ENCODE measurements around the gene TMEM204.

TMEM204 gene

DNA sequence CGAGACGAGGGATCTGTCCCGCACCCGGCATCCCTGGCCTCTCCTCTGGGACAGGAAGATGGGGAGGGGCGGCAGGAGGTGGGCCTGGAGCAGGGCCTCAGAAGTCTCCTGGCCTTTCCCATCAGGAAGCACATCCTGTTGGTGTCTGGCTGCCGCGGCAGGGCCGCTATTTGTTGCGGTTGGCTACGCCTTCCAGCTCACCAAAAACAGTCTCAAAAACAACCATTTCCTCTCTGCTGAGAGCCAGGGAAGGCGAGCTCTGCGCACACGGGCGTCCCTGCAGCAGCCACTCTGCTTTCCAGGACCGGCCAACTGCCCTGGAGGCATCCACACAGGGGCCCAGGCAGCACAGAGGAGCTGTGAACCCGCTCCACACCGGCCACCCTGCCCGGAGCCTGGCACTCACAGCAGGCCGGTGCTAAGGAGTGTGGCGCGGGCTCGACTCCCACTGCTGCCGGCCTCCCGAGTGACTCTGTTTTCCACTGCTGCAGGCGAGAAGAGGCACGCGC is at the start of gene TMEM204:
Gene TMEM204, plus strand, starts transcription at position 224 of the 509 bp plus-strand sequence. CDS start 610 bp downstream, outside the sequence.
- in situ Hi-C loops (cut with HindIII; ENCODE audit: low sequenced_read_pairs), result no loop called here

DNA sequence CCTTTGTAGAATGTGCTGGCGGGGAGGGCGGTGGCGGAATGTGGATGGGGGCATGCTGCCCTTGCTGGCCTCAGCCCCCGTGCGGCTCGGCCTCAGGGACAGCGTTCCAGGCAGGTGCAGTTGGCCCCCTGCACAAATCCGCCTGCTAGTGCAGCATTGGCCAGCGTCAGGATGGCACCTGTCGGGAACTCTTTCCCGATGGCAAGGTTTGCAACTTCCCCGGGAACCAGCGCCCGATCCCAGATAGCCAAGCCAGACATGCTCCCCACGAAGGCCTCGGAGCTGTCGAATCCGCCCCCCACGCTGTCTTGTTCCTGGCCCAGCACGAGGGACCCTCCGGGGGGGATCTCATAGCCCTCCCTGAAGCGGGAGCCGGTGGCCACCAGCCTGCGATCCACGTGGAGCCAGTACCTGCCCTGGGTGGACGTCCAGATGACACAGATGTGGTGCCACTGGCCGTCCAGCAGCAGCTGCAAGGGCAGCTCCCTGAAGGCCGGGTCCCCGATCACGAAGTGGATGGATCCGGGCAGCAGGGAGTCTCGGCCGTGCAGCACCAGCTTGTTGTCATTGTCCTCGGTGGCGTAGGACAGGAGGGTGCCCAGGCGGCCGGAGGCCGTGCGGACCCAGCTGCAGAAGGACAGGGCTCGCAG is 47.5 kb upstream of the TMEM204 start:
- in situ Hi-C loops (cut with HindIII; ENCODE audit: low sequenced_read_pairs), result no loop called here

DNA sequence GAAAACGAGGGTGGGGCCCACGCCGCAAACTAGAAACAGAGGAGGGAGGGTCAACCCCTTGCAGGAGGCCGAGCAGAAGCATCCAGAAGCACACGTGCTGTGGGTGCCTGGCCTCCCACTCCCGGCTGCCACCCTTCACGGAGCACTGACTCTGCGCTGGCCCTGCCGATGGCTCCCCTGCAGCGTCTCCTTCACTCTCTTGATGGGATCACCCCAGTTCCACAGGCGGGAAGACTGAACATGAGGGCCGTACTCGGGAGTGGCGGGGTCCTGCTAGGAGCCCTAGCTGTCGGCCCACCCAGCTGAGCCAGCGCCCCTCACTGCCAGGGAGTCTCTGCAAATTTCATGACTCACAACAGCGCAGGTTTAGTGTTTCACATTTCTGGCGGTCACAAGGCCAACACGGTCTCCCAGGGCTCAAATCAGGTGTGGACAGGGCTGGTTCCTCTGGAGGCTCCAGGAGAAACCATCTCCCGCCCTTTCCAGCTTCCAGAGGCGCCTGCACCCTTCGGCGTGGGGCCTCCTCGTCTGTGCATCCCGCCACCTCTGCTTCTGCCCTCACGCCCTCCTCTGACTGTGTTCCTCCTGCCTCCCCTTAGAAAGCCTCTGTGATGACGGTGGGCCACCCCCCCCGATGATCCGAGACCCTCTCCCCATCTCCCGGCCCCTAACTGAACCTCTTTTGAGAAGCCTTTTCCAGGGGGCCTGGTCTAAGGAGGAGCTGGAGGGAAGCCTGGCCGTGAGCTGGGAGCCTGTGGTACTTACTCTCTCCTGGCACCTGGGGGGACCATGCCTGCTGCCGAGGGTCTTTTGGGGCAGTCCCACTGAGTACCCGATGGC is 46.7 kb upstream of the TMEM204 start:
- in situ Hi-C loops (cut with HindIII; ENCODE audit: low sequenced_read_pairs), result no loop called here

DNA sequence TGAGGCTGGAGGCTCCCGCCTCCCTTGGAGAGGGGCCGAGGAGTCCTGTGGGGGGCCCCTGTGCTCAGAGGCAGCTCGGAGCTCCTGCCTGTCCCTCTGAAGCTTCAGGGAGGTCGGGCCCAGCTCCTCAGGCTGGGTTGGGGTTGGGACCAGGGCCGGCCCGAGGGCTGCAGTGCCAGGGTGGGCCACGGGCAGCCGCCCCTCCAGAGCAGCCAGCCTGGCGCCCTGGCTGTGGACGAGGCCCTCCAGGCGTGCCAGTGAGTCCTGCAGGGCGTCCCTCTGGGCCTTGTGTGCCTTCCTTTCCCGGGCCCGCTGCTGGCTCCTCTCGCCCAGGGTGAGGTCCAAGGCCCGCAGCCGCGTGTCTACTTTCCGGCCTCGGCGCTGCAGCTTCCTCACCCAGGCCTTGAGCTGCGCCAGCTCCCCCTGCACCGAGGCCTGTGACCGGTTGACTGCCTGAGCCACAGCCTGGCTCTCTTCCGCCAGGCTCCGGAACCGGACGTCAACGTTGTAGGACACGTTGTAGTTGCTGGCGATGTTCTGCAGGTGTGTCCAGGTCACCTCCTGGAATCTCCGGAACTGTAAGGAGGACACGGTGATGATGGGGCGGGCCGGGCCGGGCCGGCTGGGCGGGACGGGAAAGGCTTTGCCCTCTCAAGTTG is 45.9 kb upstream of the TMEM204 start:
- in situ Hi-C loops (cut with HindIII; ENCODE audit: low sequenced_read_pairs), result no loop called here

DNA sequence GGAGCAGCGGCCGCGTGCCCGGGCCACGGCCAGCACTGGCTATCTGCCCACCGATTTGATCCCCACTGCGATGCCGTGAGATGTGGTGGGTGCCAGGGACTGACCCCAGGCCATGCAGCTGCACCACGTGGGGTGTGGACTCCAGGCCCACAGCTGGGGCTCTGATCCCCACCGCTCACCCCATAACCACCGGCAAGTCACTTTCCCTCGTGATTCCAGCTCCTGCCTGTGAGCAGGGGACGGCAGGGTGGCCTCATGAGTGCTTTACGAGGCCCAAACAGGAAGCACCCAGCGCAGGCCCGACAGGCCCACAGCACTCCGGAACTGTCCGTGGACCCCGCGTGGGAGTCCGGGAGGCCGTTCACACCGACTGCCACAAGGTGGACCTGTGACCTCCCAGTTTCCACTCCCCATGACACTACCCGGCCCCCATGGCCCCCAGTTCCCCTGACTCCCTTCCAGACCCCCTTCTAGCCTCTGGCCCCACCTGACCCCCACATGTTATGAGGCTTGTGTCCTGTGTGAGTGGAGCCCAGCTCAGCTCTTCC is 45.3 kb upstream of the TMEM204 start:
- in situ Hi-C loops (cut with HindIII; ENCODE audit: low sequenced_read_pairs), result no loop called here

DNA sequence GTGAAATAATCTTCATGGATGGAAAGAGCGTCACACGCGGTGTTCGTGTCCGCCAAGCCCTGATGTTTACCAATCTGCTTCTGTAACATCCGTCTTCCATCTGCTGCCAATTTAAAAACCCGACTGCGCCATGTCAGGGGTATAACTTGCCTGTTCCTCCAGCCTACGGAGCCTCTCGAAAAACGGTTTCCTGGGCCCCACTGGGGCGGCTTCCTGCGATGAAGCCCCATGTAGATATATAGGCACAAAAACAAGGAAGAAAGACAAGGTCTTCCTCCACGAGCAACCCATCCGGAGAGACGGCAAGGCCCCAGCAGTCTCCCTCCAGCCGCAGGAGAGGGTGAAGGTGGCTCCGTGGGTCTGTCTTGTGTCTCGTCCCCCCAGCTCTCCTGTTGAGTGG is 44.8 kb upstream of the TMEM204 start, which contains the start of gene PTX4:
Gene PTX4, minus strand, starts transcription at position 326 of the 400 bp plus-strand sequence. Its CDS starts 35 bp downstream, at position 291.
- in situ Hi-C loops (cut with HindIII; ENCODE audit: low sequenced_read_pairs), result no loop called here

DNA sequence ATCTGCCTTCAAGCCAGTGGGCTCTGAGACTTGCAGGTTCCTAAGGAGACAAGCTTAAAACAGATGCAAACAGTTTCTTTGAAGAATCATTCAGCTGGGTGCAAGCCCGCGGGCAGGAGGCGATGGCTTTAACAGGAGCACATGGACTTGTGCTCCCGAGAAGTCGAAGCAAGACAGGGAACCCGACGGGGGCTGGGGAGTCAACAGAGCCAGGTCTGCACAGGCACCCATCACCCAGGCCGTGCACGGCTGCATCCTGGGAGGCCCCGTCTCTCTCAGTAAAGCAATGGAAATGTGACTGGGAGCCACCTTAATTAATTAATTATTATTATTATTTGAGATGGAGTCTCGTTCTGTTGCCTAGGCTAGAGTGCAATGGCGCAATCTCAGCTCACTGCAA is 44.4 kb upstream of the TMEM204 start:
- in situ Hi-C loops (cut with HindIII; ENCODE audit: low sequenced_read_pairs), result no loop called here

DNA sequence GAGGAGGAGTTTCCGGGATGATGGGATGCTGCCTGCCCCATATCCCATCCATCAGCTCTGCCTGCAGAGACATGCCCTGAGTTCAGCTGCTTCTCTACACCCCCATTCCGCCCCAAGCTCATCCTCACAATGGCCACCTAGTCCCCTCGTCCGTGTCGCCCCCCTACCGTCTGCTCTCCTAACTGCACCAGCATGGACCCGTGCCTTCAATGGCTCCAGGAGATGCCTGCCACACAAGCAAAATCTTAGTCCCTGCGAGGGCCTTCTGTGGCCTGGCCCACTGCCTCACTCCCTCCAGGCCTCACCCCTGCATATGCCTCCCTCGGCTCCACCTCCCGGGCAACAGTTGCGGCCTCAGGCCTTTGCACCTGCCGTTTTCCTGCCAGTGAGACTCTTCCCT is 42.1 kb upstream of the TMEM204 start:
- in situ Hi-C loops (cut with HindIII; ENCODE audit: low sequenced_read_pairs), result no loop called here

DNA sequence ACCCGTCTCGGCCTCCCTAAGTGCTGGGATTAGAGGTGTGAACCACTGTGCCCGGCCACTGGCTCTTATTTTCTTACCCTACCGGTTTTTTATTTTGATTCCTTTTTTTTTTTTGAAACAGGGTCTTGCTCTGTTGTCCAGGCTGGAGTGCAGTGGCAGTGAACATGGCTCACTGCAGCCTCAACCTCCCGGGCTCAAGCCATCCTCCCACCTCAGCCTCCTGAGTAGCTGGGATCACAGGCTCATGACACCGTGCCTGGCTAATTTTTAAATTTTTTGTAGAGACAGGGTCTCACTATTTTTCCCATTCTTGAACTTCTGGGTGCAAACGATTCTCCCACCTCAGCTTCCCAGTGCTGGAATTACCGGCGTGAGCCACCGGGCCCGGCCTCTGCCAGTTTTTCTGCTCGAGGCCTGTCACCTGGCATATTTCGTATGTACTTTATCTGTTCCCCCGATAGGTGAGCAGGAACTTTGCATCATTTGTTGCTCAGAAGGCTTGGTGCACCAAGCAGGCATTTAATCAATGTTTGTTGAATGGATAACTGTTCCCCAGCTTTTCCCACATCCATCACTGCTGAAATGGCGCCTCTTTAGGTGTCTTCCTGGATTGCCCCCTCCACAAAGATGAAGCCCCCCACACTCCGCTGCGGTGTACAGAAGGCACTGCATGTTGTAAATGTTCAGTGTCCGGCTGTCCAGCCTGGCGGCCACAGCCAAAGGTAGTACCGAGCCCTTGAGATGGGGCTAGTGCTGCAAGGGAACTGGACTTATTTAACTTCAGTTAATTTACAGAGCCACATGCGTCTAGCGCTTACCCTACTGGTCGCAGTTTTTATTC is 41.2 kb upstream of the TMEM204 start:
- in situ Hi-C loops (cut with HindIII; ENCODE audit: low sequenced_read_pairs), result no loop called here

DNA sequence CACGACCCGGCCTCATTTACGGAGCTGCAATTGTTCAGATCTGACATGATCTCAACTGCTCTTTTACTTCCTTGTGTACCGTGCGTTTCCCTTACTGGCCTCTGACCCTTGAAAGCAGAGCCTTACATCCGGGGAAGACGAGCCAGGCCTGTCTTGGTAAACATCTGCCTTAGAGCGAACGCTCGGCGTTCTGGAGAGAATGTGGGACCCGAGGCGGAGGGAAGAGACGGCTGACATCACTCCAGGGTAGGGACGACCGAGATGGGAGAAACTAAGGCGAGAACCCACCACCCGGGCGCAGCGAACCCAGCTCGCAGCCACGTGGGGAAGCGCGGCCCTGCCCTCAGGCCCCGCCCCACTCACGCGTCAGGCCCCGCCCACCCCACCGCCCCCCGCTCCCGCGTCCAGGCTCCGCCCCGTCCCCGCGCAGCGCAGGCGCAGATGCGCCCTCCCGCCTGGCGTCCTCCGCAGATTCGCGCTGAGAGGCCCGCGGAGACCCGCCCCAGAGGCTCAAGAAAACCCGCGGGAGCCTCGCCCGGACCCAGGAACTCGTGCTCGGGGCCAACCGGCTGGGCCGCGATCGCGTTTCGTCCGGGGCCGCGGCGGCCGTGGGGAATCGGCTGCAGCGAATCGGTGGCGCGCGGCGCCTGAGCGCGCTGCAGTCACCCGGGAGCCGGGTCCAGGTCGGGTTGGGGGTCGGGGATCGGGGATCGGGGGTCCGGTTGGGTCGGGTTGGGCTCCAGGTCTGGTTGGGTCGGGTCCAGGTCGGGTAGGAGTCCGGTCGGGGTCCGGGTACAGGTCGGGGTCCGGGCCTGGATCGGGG is 40.3 kb upstream of the TMEM204 start, which contains the start of gene TELO2:
Gene TELO2, plus strand, starts transcription at position 438 of the 823 bp plus-strand sequence. CDS start 922 bp downstream, outside the sequence.
- in situ Hi-C loops (cut with HindIII; ENCODE audit: low sequenced_read_pairs), result no loop called here

DNA sequence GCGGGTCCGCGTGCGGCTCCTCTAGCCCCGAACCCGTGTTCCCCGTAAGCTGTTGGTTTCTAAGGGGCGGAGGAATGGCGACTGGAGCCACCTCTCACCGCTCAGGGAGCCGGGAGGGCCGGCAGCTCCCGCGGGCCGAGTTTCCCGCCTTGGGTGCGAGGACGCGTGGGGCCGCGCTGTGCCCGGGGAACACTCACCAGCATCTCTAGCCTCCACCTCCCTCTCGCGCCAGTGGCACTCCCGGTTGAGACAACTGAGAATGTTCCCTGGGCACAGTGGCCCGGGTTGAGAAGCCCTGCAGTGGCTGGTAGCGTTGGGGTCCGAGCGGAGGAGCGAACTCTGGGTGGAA is 39.7 kb upstream of the TMEM204 start:
- in situ Hi-C loops (cut with HindIII; ENCODE audit: low sequenced_read_pairs), result no loop called here

DNA sequence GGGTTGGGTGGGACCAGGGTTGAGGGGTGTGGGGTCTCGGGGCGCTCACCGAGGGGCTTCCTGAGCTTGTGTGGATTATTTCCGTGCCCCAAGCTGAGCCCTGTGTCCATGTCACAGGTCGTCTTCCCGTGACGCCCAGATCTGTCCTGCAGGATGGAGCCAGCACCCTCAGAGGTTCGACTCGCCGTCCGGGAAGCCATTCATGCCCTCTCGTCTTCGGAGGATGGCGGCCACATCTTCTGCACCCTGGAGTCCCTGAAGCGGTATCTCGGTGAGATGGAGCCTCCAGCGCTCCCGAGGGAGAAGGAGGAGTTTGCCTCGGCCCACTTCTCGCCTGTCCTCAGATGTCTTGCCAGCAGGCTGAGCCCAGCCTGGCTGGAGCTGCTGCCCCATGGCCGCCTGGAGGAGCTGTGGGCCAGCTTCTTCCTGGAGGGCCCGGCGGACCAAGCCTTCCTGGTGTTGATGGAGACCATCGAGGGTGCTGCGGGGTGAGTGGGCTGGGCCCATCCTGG is 39.3 kb upstream of the TMEM204 start:
- in situ Hi-C loops (cut with HindIII; ENCODE audit: low sequenced_read_pairs), result no loop called here

DNA sequence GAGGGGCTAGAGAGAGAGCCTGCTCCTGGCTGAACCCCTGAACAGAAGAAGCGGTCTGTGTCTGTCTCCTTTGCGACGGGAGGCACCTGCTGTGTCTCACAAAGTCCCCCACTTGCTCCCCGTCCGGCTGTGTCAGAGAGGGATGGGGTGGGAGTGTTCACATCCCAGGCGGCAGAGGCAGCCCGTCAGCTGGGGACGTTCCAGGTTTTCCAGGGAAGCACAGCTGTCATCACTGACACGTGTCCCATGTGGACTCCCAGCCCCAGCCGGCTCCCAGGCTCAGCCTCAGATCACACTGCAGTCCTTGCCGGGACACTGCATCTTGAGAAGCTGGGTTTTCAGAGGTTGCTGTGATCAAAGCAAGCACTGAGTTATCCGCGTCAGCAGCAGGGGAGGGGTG is 38.8 kb upstream of the TMEM204 start:
- in situ Hi-C loops (cut with HindIII; ENCODE audit: low sequenced_read_pairs), result no loop called here

DNA sequence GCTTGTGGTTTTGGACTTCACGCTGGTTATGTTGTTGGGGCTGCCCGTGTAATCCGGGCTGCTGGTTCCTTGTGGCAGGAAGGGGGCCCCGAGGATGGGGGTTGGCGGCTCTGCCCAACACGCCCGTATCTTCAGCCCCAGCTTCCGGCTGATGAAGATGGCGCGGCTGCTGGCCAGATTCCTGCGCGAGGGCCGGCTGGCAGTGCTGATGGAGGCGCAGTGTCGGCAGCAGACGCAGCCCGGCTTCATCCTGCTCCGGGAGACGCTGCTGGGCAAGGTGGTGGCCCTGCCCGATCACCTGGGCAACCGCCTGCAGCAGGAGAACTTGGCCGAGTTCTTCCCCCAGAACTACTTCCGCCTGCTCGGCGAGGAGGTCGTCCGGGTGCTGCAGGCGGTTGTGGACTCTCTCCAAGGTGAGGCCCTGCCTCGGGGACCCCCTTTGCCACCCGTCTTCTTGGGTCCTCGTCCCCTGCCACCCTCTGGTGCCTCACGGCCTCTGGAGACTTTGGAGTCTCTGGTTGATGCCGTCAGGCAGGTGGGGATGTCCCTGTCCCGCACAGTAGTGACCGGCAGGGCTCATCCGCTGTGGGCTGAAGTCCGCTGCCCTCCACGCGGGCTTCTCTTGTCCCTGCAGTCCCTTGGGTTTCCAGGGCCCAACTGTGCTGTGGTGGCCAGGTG is 38.1 kb upstream of the TMEM204 start:
- in situ Hi-C loops (cut with HindIII; ENCODE audit: low sequenced_read_pairs), result no loop called here

DNA sequence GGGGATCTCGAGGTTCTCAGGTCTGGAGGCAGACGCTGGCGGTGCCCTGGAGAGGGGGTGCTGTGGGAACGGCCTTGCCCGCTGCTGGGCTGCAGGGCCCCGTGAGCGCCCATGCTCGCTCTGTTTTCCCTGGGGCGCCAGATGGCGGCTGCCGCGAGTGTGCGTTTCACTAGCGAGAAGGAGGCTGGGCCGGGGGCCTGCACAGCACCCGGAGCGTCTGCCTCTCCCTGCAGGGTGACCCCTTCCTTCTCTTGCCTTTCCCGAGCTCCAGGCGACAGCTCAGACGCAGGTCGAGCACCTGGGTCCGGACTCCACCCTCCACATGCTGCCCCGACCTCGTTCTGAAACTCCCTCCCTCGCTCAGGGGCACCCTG is 37.6 kb upstream of the TMEM204 start:
- in situ Hi-C loops (cut with HindIII; ENCODE audit: low sequenced_read_pairs), result no loop called here

DNA sequence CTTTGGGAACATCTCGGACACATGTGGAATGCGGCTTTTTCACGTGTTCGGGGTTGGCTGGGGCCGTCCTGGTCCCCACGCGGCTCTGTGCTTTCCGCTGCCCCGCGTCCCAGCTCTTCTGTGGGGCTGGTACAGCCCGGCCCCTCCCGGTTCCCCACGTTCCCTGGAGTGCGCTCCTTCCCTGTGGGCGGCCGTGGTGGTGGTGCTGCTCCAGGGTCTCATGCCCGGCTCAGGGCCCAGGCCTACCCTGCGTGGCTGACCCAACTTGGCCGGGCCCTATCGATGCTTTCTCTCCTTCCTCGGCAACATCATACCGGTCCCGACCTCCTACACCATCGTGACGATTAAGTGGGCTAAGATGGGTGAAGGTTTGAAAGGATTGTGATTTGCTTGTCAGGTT is 37.0 kb upstream of the TMEM204 start:
- in situ Hi-C loops (cut with HindIII; ENCODE audit: low sequenced_read_pairs), result no loop called here

DNA sequence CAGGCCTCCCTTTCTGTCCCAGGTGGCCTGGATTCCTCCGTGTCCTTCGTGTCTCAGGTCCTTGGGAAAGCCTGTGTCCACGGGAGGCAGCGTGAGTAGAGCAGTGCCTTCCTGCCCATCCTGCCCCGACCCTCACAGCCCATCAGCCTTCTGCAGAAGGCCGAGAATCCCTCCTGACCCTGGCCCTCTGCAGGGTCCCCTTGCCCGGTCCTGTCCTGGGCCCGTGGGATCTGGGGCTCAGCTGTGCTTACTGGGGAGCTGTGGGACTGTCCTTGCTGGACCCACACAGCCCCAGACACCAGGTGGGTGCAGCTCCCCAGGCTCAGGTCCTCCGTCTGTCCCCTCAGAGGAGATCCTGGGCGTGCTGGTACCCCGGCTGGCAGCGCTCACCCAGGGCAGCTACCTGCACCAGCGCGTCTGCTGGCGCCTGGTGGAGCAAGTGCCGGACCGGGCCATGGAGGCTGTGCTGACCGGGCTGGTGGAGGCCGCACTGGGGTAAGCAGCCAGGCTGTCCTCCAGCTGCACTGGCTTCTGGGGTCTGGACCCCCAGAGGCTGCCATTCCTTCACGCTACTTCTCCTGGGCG is 36.4 kb upstream of the TMEM204 start:
- in situ Hi-C loops (cut with HindIII; ENCODE audit: low sequenced_read_pairs), result no loop called here

DNA sequence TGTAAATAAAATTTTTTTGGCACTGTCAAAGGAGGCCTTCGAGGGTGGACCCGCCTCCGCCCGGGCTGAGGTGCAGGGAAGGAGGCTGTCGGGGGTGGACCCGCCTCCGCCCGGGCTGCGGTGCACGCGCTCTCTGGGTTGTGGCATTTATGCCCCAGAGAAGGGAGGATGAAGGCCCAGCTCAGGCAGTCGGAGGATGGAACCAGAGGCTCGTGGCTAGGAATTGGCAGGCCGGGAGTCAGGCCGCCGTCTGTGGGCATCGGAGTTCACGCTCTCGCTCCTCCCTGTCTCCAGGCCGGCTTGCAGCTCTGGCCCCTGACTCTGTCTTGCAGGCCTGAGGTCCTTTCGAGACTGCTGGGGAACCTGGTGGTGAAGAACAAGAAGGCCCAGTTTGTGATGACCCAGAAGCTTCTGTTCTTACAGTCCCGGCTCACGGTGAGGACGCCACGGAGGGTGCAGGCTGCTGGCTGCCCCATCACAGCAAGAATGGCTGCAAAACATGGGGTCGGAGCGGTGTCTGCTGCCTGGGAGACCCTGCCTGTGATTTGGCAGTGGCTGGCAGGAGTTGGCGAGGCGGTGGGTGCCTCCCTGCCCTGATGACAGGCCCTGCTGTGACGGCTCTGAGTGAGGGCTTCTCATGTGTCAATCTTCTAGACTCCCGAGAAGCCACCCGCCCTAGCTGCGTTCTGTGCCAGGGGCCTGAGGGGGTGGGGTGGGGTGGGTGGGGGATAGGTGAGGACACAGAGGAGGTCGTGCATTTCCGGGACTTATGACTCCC is 34.4 kb upstream of the TMEM204 start:
- in situ Hi-C loops (cut with HindIII; ENCODE audit: low sequenced_read_pairs), result no loop called here
